Right atrium auricular region (tissue), 2 donors: Measurements from ENCODE around the gene ATP6V0E2. TPM values are rescaled to one million over a fixed set of nuclear protein-coding genes. Genes with fewer than 3 reads are reported as not detected.
A peak's percentile ranks its signal among the peaks of the same experiment; 100 is the strongest.

Source experiments
- DNase-seq: peaks from one replicate; pipeline ENCODE4 v3.0.0-alpha.2; 2019; ENCODE audit warnings: low spot score
- H3K27ac ChIP-seq, 2 donors: fragments of 200-600 bp; sonication (generic); 1 replicate in 1 of 2; 2 replicates in 1 of 2; pipeline ENCODE4 v1.5.1; 2016 to 2019
- H3K27me3 ChIP-seq, 2 donors: fragments of 200-600 bp; sonication (generic); one replicate each; pipeline versions ENCODE4 v1.5.1 to v1.6.0; 2017 to 2019
- H3K36me3 ChIP-seq: fragments of 200-600 bp; sonication (generic); one replicate; pipeline ENCODE4 v1.5.1; 2016
- H3K4me1 ChIP-seq, 2 donors: fragments of 200-600 bp; sonication (generic); one replicate each; pipeline versions ENCODE4 v1.5.1 to v1.6.0; 2017 to 2019
- H3K4me3 ChIP-seq, 2 donors: fragments of 200-600 bp; sonication (generic); 1 replicate in 1 of 2; 2 replicates in 1 of 2; pipeline ENCODE4 v1.5.1; 2017 to 2019; ENCODE audit warnings: mild to moderate bottlenecking in 1 of 2, moderate library complexity in 1 of 2
- H3K9me3 ChIP-seq, 2 donors: fragments of 200-600 bp; sonication (generic); one replicate each; pipeline ENCODE4 v1.5.1; 2019
- total RNA-seq, 2 donors: library from RNA; depleted of rRNA; stranded (reverse); fragments of >200 nt; gene quantifications; one replicate each; pipeline ENCODE4 v1.1.0, GENCODE V29; 2016
- TF ChIP-seq, protein P1 (sequence below), 2 donors: fragments of 200-600 bp; sonication (generic); IDR thresholded peaks; one replicate each; pipeline ENCODE4 v1.5.1; 2019; ENCODE audit warnings: antibody characterized with exemption in 2 of 2

Gene ATP6V0E2
- total RNA-seq, 2 donors from 2014 or later: 60.7 to 122 TPM

DNA sequence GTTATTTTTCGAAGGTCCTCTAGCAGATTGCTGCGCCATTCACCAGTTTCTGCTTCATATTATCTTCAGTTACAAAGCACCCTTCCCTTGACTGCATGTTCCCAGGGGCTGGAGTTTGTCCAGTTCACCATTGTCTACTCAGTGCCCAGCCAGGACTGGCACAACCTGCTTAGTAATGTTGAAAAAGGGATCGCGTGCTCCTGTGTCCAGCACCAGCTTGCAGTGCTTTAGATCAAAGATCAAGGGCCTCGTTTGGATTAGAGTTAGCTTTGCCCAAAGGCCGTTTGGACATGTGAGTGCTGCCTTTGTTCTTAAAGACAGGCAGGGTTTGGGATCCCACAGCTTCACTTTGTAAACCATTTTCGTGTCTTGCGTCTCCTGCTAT is 867 bp downstream of the ATP6V0E2 start:
- no peaks in the 10 kb centered on the region for H3K36me3 ChIP-seq
- no peak for DNase-seq
- H3K27ac ChIP-seq: peak overlapping the region in 1 of 2 donors; percentile 98
- H3K9me3 ChIP-seq: no peaks in the 10 kb centered on the region
- no peak overlapping the region for H3K4me3 ChIP-seq
- peaks cover 0 to 21% of the 10 kb centered on the region in 2 donors for H3K4me1 ChIP-seq
- H3K27me3 ChIP-seq: no peaks in the 10 kb centered on the region
- TF ChIP-seq, protein P1, sequence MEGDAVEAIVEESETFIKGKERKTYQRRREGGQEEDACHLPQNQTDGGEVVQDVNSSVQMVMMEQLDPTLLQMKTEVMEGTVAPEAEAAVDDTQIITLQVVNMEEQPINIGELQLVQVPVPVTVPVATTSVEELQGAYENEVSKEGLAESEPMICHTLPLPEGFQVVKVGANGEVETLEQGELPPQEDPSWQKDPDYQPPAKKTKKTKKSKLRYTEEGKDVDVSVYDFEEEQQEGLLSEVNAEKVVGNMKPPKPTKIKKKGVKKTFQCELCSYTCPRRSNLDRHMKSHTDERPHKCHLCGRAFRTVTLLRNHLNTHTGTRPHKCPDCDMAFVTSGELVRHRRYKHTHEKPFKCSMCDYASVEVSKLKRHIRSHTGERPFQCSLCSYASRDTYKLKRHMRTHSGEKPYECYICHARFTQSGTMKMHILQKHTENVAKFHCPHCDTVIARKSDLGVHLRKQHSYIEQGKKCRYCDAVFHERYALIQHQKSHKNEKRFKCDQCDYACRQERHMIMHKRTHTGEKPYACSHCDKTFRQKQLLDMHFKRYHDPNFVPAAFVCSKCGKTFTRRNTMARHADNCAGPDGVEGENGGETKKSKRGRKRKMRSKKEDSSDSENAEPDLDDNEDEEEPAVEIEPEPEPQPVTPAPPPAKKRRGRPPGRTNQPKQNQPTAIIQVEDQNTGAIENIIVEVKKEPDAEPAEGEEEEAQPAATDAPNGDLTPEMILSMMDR (IDR thresholded peaks at IDR 0.05): no peak

DNA sequence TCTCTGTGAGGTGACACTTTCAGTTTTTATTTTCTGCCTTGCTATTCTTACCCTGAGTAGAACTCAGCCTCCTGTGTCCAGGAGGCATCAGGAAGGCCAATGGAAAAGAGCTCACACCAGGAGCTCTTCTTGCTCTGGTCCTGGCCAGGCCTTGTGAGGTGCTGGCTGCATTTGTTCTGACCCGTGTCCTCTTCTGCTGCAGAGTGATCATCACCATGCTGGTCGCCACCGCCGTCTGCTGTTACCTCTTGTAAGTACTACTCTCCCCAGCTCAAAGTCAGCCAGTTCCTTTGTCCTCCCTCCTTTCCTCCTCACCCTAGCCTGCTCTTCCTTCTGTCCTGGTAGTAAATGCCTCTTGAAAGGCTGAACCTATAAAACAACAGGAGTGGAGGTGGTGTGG is 1.6 kb downstream of the ATP6V0E2 start:
- Histone ChIP-seq H3K27me3 (no peaks in the 10 kb centered on the region), H3K27ac (no peak overlapping the region), H3K4me3 (no peak overlapping the region), H3K4me1 (peaks cover 0 to 21% of the 10 kb centered on the region in 2 donors), H3K9me3 (no peaks in the 10 kb centered on the region), H3K36me3 (no peaks in the 10 kb centered on the region)
- DNase-seq: no peak
- TF ChIP-seq, protein P1 (IDR thresholded peaks at IDR 0.05): no peak

DNA sequence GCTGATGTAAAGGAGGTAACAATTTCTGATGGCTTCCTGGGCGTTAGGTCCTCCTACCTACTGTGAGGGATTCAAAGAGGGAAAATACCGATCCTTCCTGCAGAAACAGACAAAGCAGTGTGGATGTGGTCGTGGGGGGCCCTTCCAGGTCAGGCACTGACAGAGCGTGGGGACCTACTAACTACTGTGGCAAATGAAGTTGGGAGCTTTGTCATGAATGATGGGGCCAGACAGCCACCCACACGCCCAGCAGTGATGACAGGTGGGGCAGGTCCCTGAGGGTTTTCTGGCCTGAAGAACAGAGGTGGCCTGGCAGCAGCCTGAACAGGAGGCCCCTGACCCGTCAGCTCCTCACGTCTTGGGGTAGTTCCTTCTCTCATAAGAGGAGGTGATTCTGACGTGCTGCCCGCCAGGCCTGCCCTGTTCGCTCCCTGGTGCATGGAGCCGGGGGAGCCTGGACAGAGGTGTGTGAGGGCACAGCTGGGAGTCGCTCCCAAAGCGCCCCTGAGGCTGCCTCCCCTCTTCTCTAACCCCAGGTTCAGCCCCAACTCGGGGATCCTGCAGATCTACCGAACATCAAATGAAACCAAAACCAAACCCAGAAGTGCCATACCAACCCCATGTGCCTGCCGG is 4.2 kb downstream of the ATP6V0E2 start:
- H3K27ac ChIP-seq: no peak overlapping the region
- DNase-seq: no peak
- H3K27me3 ChIP-seq: no peaks in the 10 kb centered on the region
- no peaks in the 10 kb centered on the region for H3K9me3 ChIP-seq
- TF ChIP-seq, protein P1 (IDR thresholded peaks at IDR 0.05): no peak
- H3K36me3 ChIP-seq: no peaks in the 10 kb centered on the region
- no peak overlapping the region for H3K4me3 ChIP-seq
- H3K4me1 ChIP-seq: peaks cover 0 to 22% of the 10 kb centered on the region in 2 donors

DNA sequence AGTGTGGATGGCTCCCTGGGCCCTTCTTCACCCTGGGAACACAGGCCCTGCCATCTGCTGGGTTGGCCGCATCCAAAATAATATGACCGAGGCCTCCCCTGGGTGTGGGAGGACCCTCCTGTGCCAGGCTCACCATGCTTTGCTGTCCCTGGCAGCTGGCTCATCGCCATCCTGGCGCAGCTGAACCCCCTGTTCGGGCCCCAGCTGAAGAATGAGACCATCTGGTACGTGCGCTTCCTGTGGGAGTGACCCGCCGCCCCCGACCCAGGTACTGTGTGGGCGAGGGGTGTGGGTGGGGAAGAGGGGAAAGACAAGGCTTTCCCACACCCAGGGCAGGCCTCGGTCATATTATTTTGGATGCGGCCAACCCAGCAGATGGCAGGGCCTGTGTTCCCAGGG is 4.8 kb downstream of the ATP6V0E2 start:
- Histone ChIP-seq H3K4me1 (peaks cover 0 to 27% of the 10 kb centered on the region in 2 donors), H3K27me3 (no peaks in the 10 kb centered on the region), H3K27ac (no peak overlapping the region), H3K9me3 (no peaks in the 10 kb centered on the region), H3K4me3 (no peak overlapping the region), H3K36me3 (no peaks in the 10 kb centered on the region)
- TF ChIP-seq, protein P1 (IDR thresholded peaks at IDR 0.05): no peak
- DNase-seq: no peak

DNA sequence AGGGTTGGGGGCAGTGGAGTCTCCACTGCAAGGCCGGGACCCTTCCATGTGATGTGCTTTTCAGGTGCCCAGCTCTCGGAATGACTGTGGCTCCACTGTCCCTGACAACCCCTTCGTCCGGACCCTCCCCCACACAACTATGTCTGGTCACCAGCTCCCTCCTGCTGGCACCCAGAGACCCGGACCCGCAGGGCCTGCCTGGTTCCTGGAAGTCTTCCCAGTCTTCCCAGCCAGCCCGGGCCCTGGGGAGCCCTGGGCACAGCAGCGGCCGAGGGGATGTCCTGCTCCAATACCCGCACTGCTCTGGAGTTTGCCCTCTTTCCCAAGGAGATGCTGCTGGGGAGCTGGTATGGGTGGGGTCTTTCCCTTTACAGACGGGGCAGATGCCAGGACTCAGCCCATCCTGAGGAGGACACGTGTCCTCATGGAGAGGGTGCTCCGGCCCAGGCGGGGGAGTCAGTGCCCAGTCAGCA is 5.5 kb downstream of the ATP6V0E2 start:
- Histone ChIP-seq H3K36me3 (no peaks in the 10 kb centered on the region), H3K4me1 (peaks cover 0 to 31% of the 10 kb centered on the region in 2 donors), H3K4me3 (no peak overlapping the region), H3K27me3 (no peaks in the 10 kb centered on the region), H3K9me3 (no peaks in the 10 kb centered on the region), H3K27ac (no peak overlapping the region)
- DNase-seq: no peak
- TF ChIP-seq, protein P1 (IDR thresholded peaks at IDR 0.05): no peak
